Naive B cell (primary cell): ENCODE results near the gene PRMT7. TPM values are rescaled to one million over a fixed set of nuclear protein-coding genes. Genes with fewer than 3 reads are reported as not detected.

ENCODE experiments used
- ATAC-seq, 2 donors: fragments of 150-1000 bp; cut with Tn5 transposase; 2 replicates each; pipeline ENCODE4 v1.10.0; 2021; ENCODE audit warnings: low read depth in 2 of 2, mild to moderate bottlenecking in 2 of 2, moderate library complexity in 2 of 2
- DNase-seq: peaks from one replicate; pipeline ENCODE4 v3.0.0; 2022
- H3K27ac Mint-ChIP-seq, 6 donors: one replicate each; pipeline ENCODE4 v1.8.0; 2020 to 2022; ENCODE audit warnings: mild to moderate bottlenecking in 6 of 6, mixed read lengths in 6 of 6, moderate library complexity in 5 of 6, inconsistent platforms in 2 of 6
- H3K27me3 Mint-ChIP-seq, 3 donors: one replicate each; pipeline ENCODE4 v1.8.0; 2021 to 2022; ENCODE audit warnings: mixed read lengths in 3 of 3, mild to moderate bottlenecking in 1 of 3
- H3K36me3 Mint-ChIP-seq, 2 donors: one replicate each; pipeline ENCODE4 v1.8.0; 2020 to 2022; ENCODE audit warnings: mixed read lengths in 2 of 2, inconsistent platforms in 1 of 2, mild to moderate bottlenecking in 1 of 2
- H3K4me1 Mint-ChIP-seq, 3 donors: one replicate each; pipeline ENCODE4 v1.8.0; 2020 to 2022; ENCODE audit warnings: mixed read lengths in 3 of 3, inconsistent platforms in 1 of 3, mild to moderate bottlenecking in 1 of 3, moderate library complexity in 1 of 3
- H3K4me3 Mint-ChIP-seq, 8 donors: one replicate each; pipeline ENCODE4 v1.8.0; 2020 to 2022; ENCODE audit warnings: mild to moderate bottlenecking in 8 of 8, mixed read lengths in 8 of 8, moderate library complexity in 8 of 8, inconsistent platforms in 2 of 8
- H3K9me3 Mint-ChIP-seq, 7 donors: one replicate each; pipeline ENCODE4 v1.8.0; 2020 to 2022; ENCODE audit warnings: mixed read lengths in 7 of 7, mild to moderate bottlenecking in 5 of 7, inconsistent platforms in 2 of 7, moderate library complexity in 1 of 7
- polyA plus RNA-seq, 6 donors: library from polyadenylated mRNA; unstranded; fragments of 300-500 nt; fragmentation: Illumina TruSeq; gene quantifications; one replicate each; pipeline ENCODE4 v1.2.3, GENCODE V29; 2021; ENCODE audit warnings: low read depth in 6 of 6

PRMT7 gene
- polyA plus RNA-seq, 6 donors from 2014 or later = 14.8 to 34.8 (median 23.1) TPM

GRCh38 chr16:68298907-68299561, 11.8 kb upstream of the PRMT7 start:
- ATAC-seq = no peak
- Mint-ChIP-seq H3K4me3 (no peak overlapping the region), H3K9me3 (no peaks in the 10 kb centered on the region), H3K4me1 (peaks cover 0 to 4% (median 3%) of the 10 kb centered on the region in 3 donors), H3K36me3 (peaks cover 27 to 52% of the 10 kb centered on the region in 2 donors), H3K27me3 (no peaks in the 10 kb centered on the region), H3K27ac (peak overlapping the region in 5 of 6 donors; percentile 11 to 91 (median 69))
- no peak for DNase-seq

GRCh38 chr16:68299571-68300453, 11.0 kb upstream of the PRMT7 start:
- peaks cover 27 to 47% of the 10 kb centered on the region in 2 donors for H3K36me3 Mint-ChIP-seq
- H3K27ac Mint-ChIP-seq = peak overlapping the region in 5 of 6 donors; percentile 11 to 91 (median 81)
- ATAC-seq (no peak), DNase-seq (no peak)
- no peaks in the 10 kb centered on the region for H3K9me3 Mint-ChIP-seq
- no peaks in the 10 kb centered on the region for H3K27me3 Mint-ChIP-seq
- H3K4me3 Mint-ChIP-seq = no peak overlapping the region
- H3K4me1 Mint-ChIP-seq = peaks cover 0 to 3% (median 0%) of the 10 kb centered on the region in 3 donors

DNA sequence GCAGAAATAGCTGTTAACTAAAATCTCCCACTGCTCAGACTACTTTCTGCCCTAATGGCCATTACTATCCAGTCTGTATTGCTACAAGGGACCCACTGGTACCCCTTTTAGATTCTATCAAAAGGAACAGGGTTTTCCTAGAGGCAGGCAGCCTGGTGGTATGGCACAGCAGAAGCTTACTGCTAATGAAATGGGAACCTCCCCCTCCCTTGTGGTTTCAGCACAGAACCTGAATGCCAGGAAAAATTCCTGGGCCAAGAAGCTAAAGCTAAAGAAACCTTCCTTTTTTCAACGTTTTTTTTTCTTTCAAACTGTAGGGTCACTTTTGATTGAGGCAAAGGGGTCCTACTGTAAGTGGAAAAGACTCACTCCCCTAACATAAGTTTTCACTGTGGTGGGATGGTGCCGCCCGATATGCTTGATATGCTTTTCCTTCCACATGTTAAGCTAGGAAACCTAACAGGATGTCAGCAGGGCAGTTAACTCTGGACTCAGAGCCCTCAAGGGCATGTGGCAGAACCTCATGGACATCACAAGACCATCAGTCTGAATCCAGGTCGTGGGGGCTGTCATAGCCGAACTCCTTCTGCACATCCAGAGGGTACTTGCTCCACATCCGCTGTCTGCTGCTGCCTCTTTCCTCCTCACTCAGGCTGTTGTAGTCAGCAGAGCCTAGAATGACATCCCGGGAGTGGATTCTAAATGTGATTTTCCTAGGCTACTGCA, 9.9 kb upstream of the PRMT7 start:
- no peak for ATAC-seq
- Mint-ChIP-seq H3K9me3 (no peaks in the 10 kb centered on the region), H3K4me1 (peaks cover 0 to 8% (median 0%) of the 10 kb centered on the region in 3 donors), H3K27me3 (no peaks in the 10 kb centered on the region), H3K36me3 (peaks cover 27 to 47% of the 10 kb centered on the region in 2 donors), H3K27ac (peak overlapping the region in 1 of 6 donors; percentile 60), H3K4me3 (no peak overlapping the region)
- no peak for DNase-seq

- H3K27ac Mint-ChIP-seq = peak overlapping the region in 2 of 6 donors; percentile 61 to 80
- H3K27me3 Mint-ChIP-seq = no peaks in the 10 kb centered on the region
- no peak for ATAC-seq
- H3K4me3 Mint-ChIP-seq = no peak overlapping the region
- DNase-seq = no peak
- peaks cover 15 to 16% of the 10 kb centered on the region in 2 donors for H3K36me3 Mint-ChIP-seq
- no peaks in the 10 kb centered on the region for H3K9me3 Mint-ChIP-seq
- peaks cover 11 to 30% (median 23%) of the 10 kb centered on the region in 3 donors for H3K4me1 Mint-ChIP-seq
These were observed 4.2 kb upstream of the PRMT7 start for GRCh38 chr16:68306633-68307032.

DNA sequence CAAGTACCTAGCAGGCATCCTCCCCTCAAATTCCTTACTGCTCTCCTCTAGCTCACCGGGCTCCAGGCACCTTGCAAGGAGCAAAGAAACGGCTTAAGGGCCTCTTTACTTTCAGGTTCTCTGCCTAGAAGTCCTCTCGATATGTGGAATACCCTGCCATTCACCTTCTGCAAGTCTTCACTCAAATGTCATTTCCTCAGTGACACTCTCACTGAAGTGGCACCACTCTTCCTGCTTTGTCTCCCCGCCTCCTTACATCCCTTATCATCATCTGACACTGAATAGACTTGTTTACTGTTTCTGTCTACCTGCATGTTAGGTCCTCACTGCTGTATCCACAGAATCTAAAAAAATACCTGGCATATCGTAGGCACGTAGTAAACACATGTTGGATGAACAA, 1.0 kb upstream of the PRMT7 start:
- H3K36me3 Mint-ChIP-seq = no peaks in the 10 kb centered on the region
- H3K27me3 Mint-ChIP-seq = no peaks in the 10 kb centered on the region
- ATAC-seq (no peak), DNase-seq (no peak)
- H3K27ac Mint-ChIP-seq = peak overlapping the region in 4 of 6 donors; percentile 44 to 94 (median 88)
- H3K4me1 Mint-ChIP-seq = peaks cover 21 to 51% (median 39%) of the 10 kb centered on the region in 3 donors
- peak overlapping the region; percentile 90 to 99 (median 98) for H3K4me3 Mint-ChIP-seq
- H3K9me3 Mint-ChIP-seq = no peaks in the 10 kb centered on the region

GRCh38 chr16:68310437-68310773, 414 bp upstream of the PRMT7 start:
- peak overlapping the region; percentile 90 to 99 (median 98) for H3K4me3 Mint-ChIP-seq
- DNase-seq = no peak
- H3K27ac Mint-ChIP-seq = peak overlapping the region in 5 of 6 donors; percentile 90 to 98 (median 95)
- H3K9me3 Mint-ChIP-seq = no peaks in the 10 kb centered on the region
- H3K36me3 Mint-ChIP-seq = no peaks in the 10 kb centered on the region
- H3K27me3 Mint-ChIP-seq = no peaks in the 10 kb centered on the region
- H3K4me1 Mint-ChIP-seq = peaks cover 21 to 52% (median 39%) of the 10 kb centered on the region in 3 donors
- ATAC-seq = no peak

DNA sequence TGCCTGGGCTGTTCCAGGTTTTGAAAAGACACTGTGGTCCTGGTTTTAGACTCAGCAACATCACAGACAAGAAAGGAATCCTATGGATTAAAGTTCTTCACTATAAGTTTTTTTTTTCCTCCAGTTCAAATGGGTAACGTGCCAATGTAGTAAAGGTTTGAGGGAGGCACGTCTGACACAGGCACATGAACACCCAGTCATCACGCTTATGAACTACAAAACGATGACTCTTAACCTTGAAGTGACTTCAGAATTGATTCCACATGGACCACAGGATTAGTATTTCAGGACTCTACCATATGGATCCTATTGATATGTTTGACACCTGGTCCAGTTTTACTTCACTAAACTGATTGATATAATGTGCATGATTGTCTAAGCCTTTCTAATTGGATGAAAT, 2.3 kb downstream of the PRMT7 start:
- Mint-ChIP-seq H3K9me3 (no peaks in the 10 kb centered on the region), H3K4me1 (peaks cover 21 to 49% (median 39%) of the 10 kb centered on the region in 3 donors), H3K4me3 (peak overlapping the region in 5 of 8 donors; percentile 16 to 83 (median 46)), H3K36me3 (no peaks in the 10 kb centered on the region), H3K27ac (peak overlapping the region in 2 of 6 donors; percentile 56 to 59), H3K27me3 (no peaks in the 10 kb centered on the region)
- DNase-seq (no peak), ATAC-seq (no peak)

GRCh38 chr16:68319185-68319908, 8.5 kb downstream of the PRMT7 start:
- Mint-ChIP-seq H3K4me1 (peaks cover 13 to 16% (median 14%) of the 10 kb centered on the region in 3 donors), H3K4me3 (peak overlapping the region in 2 of 8 donors; percentile 13 to 57), H3K36me3 (peaks cover 4 to 12% of the 10 kb centered on the region in 2 donors), H3K9me3 (no peaks in the 10 kb centered on the region), H3K27me3 (no peaks in the 10 kb centered on the region), H3K27ac (peak overlapping the region in 2 of 6 donors; percentile 70 to 83)
- no peak for DNase-seq
- no peak for ATAC-seq

GRCh38 chr16:68324336-68324735, 13.5 kb downstream of the PRMT7 start:
- Mint-ChIP-seq H3K4me3 (no peak overlapping the region), H3K36me3 (peaks cover 2 to 4% of the 10 kb centered on the region in 2 donors), H3K4me1 (peaks cover 4 to 12% (median 11%) of the 10 kb centered on the region in 3 donors), H3K27ac (peak overlapping the region in 1 of 6 donors; percentile 58), H3K9me3 (no peaks in the 10 kb centered on the region), H3K27me3 (no peaks in the 10 kb centered on the region)
- DNase-seq (no peak), ATAC-seq (no peak)

DNA sequence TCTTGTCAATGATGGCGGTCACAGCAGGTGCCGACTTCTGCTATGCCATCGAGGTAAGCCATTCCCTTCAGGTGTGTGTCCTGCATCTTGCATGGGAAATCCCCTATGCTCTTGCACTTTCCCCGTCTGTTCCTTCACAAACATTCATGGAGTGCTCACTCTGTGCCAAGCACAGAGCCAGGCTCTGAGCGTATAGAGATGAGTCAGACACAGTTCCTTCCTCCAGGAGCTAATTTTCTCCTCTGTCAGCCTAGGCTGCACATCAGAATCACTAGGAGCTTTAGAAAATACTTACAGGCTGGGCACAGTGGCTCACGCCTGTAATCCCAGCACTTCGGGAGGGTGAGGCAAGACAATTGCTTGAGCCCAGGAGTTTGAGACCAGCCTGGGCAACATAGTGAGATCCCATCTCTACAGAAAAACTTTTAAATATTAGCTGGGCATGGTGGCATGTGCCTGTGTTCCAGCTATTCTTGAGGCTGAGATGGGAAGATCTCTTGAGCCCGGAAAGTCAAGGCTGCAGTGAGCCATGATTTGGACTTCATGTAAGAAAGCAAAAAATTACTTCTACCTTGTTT, 14.1 kb downstream of the PRMT7 start:
- peaks cover 4 to 10% (median 9%) of the 10 kb centered on the region in 3 donors for H3K4me1 Mint-ChIP-seq
- no peak overlapping the region for H3K4me3 Mint-ChIP-seq
- DNase-seq (no peak), ATAC-seq (no peak)
- peaks cover 0 to 4% of the 10 kb centered on the region in 2 donors for H3K36me3 Mint-ChIP-seq
- H3K9me3 Mint-ChIP-seq = no peaks in the 10 kb centered on the region
- H3K27me3 Mint-ChIP-seq = no peaks in the 10 kb centered on the region
- no peak overlapping the region for H3K27ac Mint-ChIP-seq

DNA sequence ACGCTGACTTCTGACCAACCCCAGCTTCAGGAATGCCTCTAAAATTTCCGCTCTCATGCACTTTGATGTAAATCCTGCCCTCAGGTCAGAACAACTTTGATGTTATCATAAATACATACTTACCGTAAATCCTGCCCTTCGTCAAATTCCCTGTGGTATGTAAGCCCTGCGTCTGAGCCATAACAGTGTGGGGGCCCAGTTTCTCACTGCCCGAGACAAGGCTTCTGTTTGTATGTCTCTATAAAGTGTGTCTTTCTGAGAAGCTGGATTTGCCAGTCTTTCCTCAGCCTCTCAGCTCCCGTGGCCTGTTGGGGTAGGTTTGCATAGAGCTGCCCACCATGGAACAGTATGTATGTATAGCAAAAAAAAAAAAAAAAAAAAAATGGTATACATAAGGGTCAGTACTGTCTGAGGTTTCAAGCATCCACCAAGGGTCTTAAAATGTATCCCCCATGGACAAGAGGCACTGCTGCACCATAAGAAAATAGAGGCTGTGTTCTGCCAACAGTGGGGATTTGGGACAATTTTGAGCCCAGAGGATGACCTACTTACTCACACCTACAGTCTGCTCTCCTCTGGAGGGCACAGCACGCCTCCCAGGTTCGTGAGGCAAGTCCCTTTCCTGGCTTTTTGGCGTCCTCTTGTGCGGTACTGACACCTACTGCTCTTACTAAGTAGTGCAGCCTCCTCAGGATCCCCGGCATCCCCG, 17.5 kb downstream of the PRMT7 start:
- Mint-ChIP-seq H3K9me3 (no peaks in the 10 kb centered on the region), H3K27ac (peak overlapping the region in 2 of 6 donors; percentile 54 to 60), H3K36me3 (no peaks in the 10 kb centered on the region), H3K4me1 (peaks cover 14 to 24% (median 22%) of the 10 kb centered on the region in 3 donors), H3K27me3 (no peaks in the 10 kb centered on the region), H3K4me3 (no peak overlapping the region)
- ATAC-seq (peak; percentile 88), DNase-seq (peak; percentile 70)

DNA sequence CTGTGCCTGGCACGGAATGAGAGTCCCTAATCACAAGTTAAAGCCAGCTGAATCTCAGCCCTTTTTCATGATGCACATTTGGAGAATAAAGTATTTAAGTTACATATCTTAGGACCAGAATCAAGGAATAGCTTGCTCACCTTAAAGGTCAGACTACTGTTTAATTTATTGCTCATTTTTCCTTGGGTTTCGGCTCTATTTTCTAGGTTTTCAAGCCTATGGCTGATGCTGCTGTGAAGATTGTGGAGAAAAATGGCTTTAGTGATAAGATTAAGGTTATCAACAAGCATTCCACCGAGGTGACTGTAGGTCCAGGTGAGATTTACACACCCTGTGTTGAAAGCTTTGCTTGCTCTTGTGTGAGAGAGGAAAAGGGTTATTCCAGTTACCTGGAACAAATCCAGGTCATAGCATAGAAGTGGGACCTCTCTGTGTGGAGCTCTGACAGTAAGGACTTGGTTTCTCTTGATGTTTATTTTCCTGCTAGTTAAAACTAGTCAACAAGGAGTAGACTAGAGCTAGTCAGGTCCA, 18.1 kb downstream of the PRMT7 start:
- no peak overlapping the region for H3K27ac Mint-ChIP-seq
- H3K4me3 Mint-ChIP-seq = no peak overlapping the region
- peaks cover 14 to 24% (median 22%) of the 10 kb centered on the region in 3 donors for H3K4me1 Mint-ChIP-seq
- H3K9me3 Mint-ChIP-seq = no peaks in the 10 kb centered on the region
- H3K27me3 Mint-ChIP-seq = no peaks in the 10 kb centered on the region
- no peak for ATAC-seq
- H3K36me3 Mint-ChIP-seq = no peaks in the 10 kb centered on the region
- no peak for DNase-seq
